ENCODE measurements around the gene TRMT61A. TPM values are rescaled to one million over a fixed set of nuclear protein-coding genes. Genes with fewer than 3 reads are reported as not detected.

TRMT61A gene
- total RNA-seq, result 10 to 100 TPM; 13.2 to 29.7 TPM

GRCh38 chr14:103528587-103529382 lies at the start of gene TRMT61A:
TRMT61A (plus strand) TSS chr14:103529196; CDS start chr14:103529979, 783 bp downstream.
- peak within 1 kb of the TSS; percentile 85 to 90 for H3K27ac Mint-ChIP-seq
- peak; percentile 82 for DNase-seq (ENCODE audit: low spot score)
- H3K27me3 Mint-ChIP-seq, result peaks cover 0 to under 1% of the 10 kb centered on the region in 2 donors
- no peaks in the 10 kb centered on the region for H3K36me3 Mint-ChIP-seq
- peaks cover 12 to 22% of the 10 kb centered on the region in 2 donors for H3K4me1 Mint-ChIP-seq (ENCODE audit: low read depth in 2 of 2)
- H3K4me3 Mint-ChIP-seq, result peak within 1 kb of the TSS; percentile 94
- no peaks in the 10 kb centered on the region for H3K9me3 Mint-ChIP-seq
- ATAC-seq, result peak; percentile 81 to 84

GRCh38 chr14:103480595-103480994 lies 48.4 kb upstream of the TRMT61A start:
- DNase-seq (ENCODE audit: low spot score) (no peak), ATAC-seq (peak; percentile 60)
- H3K27me3 Mint-ChIP-seq, result no peaks in the 10 kb centered on the region
- H3K27ac Mint-ChIP-seq, result peak overlapping the region; percentile 35 to 68
- no peaks in the 10 kb centered on the region for H3K9me3 Mint-ChIP-seq
- peaks cover 11% of the 10 kb centered on the region in 2 donors for H3K4me1 Mint-ChIP-seq (ENCODE audit: low read depth in 2 of 2)
- peaks cover 31% of the 10 kb centered on the region for H3K36me3 Mint-ChIP-seq
- peak overlapping the region; percentile 2 for H3K4me3 Mint-ChIP-seq

GRCh38 chr14:103483600-103483999 lies 45.4 kb upstream of the TRMT61A start:
- no peak overlapping the region for H3K4me3 Mint-ChIP-seq
- no peaks in the 10 kb centered on the region for H3K27me3 Mint-ChIP-seq
- peaks cover 11% of the 10 kb centered on the region in 2 donors for H3K4me1 Mint-ChIP-seq (ENCODE audit: low read depth in 2 of 2)
- H3K9me3 Mint-ChIP-seq, result no peaks in the 10 kb centered on the region
- peaks cover 21% of the 10 kb centered on the region for H3K36me3 Mint-ChIP-seq
- ATAC-seq (no peak), DNase-seq (ENCODE audit: low spot score) (no peak)
- H3K27ac Mint-ChIP-seq, result no peak overlapping the region

- Mint-ChIP-seq H3K4me1 (ENCODE audit: low read depth in 2 of 2) (peaks cover 9 to 10% of the 10 kb centered on the region in 2 donors), H3K36me3 (peaks cover 18% of the 10 kb centered on the region), H3K27ac (no peak overlapping the region)
Measured at GRCh38 chr14:103485504-103485903, 43.5 kb upstream of the TRMT61A start.

GRCh38 chr14:103488071-103488470 lies 40.9 kb upstream of the TRMT61A start:
- DNase-seq (ENCODE audit: low spot score), result no peak
- peaks cover 10% of the 10 kb centered on the region for H3K36me3 Mint-ChIP-seq
- no peak overlapping the region for H3K27ac Mint-ChIP-seq
- H3K9me3 Mint-ChIP-seq, result no peaks in the 10 kb centered on the region
- no peaks in the 10 kb centered on the region for H3K4me1 Mint-ChIP-seq (ENCODE audit: low read depth in 2 of 2)
- no peak overlapping the region for H3K4me3 Mint-ChIP-seq
- H3K27me3 Mint-ChIP-seq, result no peaks in the 10 kb centered on the region
- ATAC-seq, result no peak

More at GRCh38 chr14:103485504-103485903, 43.5 kb upstream of the TRMT61A start:
- DNase-seq (ENCODE audit: low spot score) (no peak), ATAC-seq (no peak)
- Mint-ChIP-seq H3K9me3 (no peaks in the 10 kb centered on the region), H3K4me3 (no peak overlapping the region), H3K27me3 (no peaks in the 10 kb centered on the region)

- no peak for DNase-seq (ENCODE audit: low spot score)
- no peaks in the 10 kb centered on the region for H3K4me1 Mint-ChIP-seq (ENCODE audit: low read depth in 2 of 2)
- H3K36me3 Mint-ChIP-seq, result peaks cover 10% of the 10 kb centered on the region
- H3K9me3 Mint-ChIP-seq, result no peaks in the 10 kb centered on the region
- no peak overlapping the region for H3K4me3 Mint-ChIP-seq
- no peak for ATAC-seq
- H3K27ac Mint-ChIP-seq, result no peak overlapping the region
- H3K27me3 Mint-ChIP-seq, result no peaks in the 10 kb centered on the region
Measured at GRCh38 chr14:103488960-103489359, 40.0 kb upstream of the TRMT61A start.

GRCh38 chr14:103489621-103490020 lies 39.4 kb upstream of the TRMT61A start:
- peaks cover 10% of the 10 kb centered on the region for H3K36me3 Mint-ChIP-seq
- ATAC-seq (no peak), DNase-seq (ENCODE audit: low spot score) (no peak)
- no peaks in the 10 kb centered on the region for H3K4me1 Mint-ChIP-seq (ENCODE audit: low read depth in 2 of 2)
- H3K9me3 Mint-ChIP-seq, result no peaks in the 10 kb centered on the region
- H3K27ac Mint-ChIP-seq, result no peak overlapping the region
- no peaks in the 10 kb centered on the region for H3K27me3 Mint-ChIP-seq
- no peak overlapping the region for H3K4me3 Mint-ChIP-seq

- H3K4me1 Mint-ChIP-seq (ENCODE audit: low read depth in 2 of 2), result no peaks in the 10 kb centered on the region
- H3K27ac Mint-ChIP-seq, result peak overlapping the region in 1 of 2 donors; percentile 56
- H3K36me3 Mint-ChIP-seq, result peaks cover 10% of the 10 kb centered on the region
- H3K27me3 Mint-ChIP-seq, result no peaks in the 10 kb centered on the region
- DNase-seq (ENCODE audit: low spot score) (no peak), ATAC-seq (no peak)
- H3K4me3 Mint-ChIP-seq, result no peak overlapping the region
- no peaks in the 10 kb centered on the region for H3K9me3 Mint-ChIP-seq
Measured at GRCh38 chr14:103491691-103492090, 37.3 kb upstream of the TRMT61A start.

GRCh38 chr14:103492156-103492925 lies 36.7 kb upstream of the TRMT61A start:
- H3K27ac Mint-ChIP-seq, result no peak overlapping the region
- H3K4me3 Mint-ChIP-seq, result no peak overlapping the region
- no peaks in the 10 kb centered on the region for H3K4me1 Mint-ChIP-seq (ENCODE audit: low read depth in 2 of 2)
- H3K9me3 Mint-ChIP-seq, result no peaks in the 10 kb centered on the region
- no peaks in the 10 kb centered on the region for H3K27me3 Mint-ChIP-seq
- H3K36me3 Mint-ChIP-seq, result peaks cover 10% of the 10 kb centered on the region
- DNase-seq (ENCODE audit: low spot score) (no peak), ATAC-seq (no peak)

- DNase-seq (ENCODE audit: low spot score), result no peak
- ATAC-seq, result no peak
- no peak overlapping the region for H3K4me3 Mint-ChIP-seq
- H3K27ac Mint-ChIP-seq, result no peak overlapping the region
- H3K36me3 Mint-ChIP-seq, result peaks cover 16% of the 10 kb centered on the region
- H3K9me3 Mint-ChIP-seq, result no peaks in the 10 kb centered on the region
- H3K4me1 Mint-ChIP-seq (ENCODE audit: low read depth in 2 of 2), result peaks cover 5 to 9% of the 10 kb centered on the region in 2 donors
- H3K27me3 Mint-ChIP-seq, result no peaks in the 10 kb centered on the region
Measured at GRCh38 chr14:103495854-103496253, 33.1 kb upstream of the TRMT61A start.

- Mint-ChIP-seq H3K4me3 (no peak overlapping the region), H3K4me1 (ENCODE audit: low read depth in 2 of 2) (peaks cover 9 to 12% of the 10 kb centered on the region in 2 donors), H3K27ac (no peak overlapping the region), H3K36me3 (peaks cover 7% of the 10 kb centered on the region), H3K27me3 (no peaks in the 10 kb centered on the region), H3K9me3 (no peaks in the 10 kb centered on the region)
- ATAC-seq (no peak), DNase-seq (ENCODE audit: low spot score) (no peak)
Measured at GRCh38 chr14:103496776-103497175, 32.2 kb upstream of the TRMT61A start.

GRCh38 chr14:103499709-103500108 lies 29.3 kb upstream of the TRMT61A start:
- Mint-ChIP-seq H3K4me3 (no peak overlapping the region), H3K27ac (peak overlapping the region in 1 of 2 donors; percentile 1), H3K9me3 (no peaks in the 10 kb centered on the region), H3K36me3 (peaks cover 19% of the 10 kb centered on the region), H3K27me3 (no peaks in the 10 kb centered on the region), H3K4me1 (ENCODE audit: low read depth in 2 of 2) (peaks cover 9 to 12% of the 10 kb centered on the region in 2 donors)
- DNase-seq (ENCODE audit: low spot score), result no peak
- ATAC-seq, result peak in 1 of 2 donors; percentile 46

- H3K9me3 Mint-ChIP-seq, result no peaks in the 10 kb centered on the region
- H3K4me1 Mint-ChIP-seq (ENCODE audit: low read depth in 2 of 2), result peaks cover 9 to 18% of the 10 kb centered on the region in 2 donors
- H3K36me3 Mint-ChIP-seq, result peaks cover 25% of the 10 kb centered on the region
- H3K4me3 Mint-ChIP-seq, result no peak overlapping the region
- no peaks in the 10 kb centered on the region for H3K27me3 Mint-ChIP-seq
- DNase-seq (ENCODE audit: low spot score), result peak; percentile 76
- ATAC-seq, result peak; percentile 80 to 83
- peak overlapping the region in 1 of 2 donors; percentile 1 for H3K27ac Mint-ChIP-seq
Measured at GRCh38 chr14:103500148-103500990, 28.6 kb upstream of the TRMT61A start.
